ENCODE results near the gene SLBP.
A peak's percentile ranks its signal among the peaks of the same experiment; 100 is the strongest.

SLBP gene

DNA sequence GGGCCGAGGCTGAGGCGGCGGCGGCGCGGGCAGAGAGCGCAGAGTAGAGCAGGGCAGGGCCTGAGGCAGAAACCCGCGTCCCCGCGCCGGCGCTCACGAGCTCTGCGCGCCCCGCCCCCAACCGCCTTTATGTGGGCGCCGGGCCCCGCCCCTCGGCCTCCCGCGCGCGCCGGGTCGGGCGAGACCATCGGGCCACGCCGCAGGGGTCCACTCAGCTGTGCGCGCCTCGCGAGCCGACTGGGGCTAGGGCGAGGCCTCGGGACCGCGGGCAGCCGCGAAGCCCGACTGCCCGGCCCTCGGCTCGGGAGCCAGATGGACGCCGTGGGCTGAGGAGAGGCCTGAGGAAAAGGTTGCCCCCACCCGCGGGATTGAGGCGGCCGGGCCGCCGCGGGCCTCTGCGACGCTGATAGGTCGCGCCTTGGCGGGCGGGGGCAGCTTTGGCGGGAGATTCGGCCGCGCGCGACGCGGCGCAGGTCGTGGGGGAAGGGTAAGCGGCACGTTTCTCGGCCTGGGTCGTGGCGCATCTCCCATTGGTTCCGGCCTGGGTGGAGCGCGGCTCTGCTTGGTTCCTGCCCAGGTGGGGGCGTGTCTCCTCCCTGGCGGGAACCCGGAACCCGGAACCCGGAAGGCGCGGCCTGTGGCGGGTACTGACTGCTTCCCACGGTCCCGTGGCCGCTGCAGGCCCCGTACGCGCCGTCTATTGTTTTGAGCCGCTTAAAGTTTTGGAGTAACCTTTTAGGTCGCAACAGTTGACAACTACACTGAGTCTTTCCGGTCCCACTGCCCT, at the start of gene SLBP:
TSS of gene SLBP (minus strand) at position 104 of the 787 bp plus-strand sequence. CDS start 131 bp downstream, outside the sequence.
- DNase-seq, result peak; percentile 99

DNA sequence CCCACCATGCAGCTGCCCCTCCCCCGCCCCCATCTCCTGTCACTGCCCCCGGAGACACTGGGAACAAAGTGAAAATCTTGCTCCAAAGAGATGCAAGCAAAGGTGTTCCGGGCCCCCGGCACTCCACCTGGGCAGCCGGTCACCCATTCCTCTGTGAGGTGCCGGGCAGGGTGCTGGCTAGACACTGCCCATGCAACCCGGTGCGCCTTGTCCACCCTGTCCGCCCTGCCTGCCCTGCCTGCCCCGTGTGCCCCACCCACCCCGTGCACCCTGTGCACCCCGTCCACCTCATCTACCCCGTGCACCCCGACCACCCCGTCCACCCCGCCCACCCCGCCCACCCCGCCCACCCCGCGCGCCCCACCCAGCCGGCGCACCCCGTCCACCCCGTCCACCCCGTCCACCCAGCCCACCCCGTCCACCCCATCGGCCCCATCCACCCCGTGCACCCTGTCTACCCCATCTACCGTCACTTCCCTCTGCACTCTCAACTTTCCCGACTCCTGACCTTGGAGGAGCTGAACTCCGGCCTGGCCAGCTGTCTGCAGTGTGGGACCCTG, 49.1 kb upstream of the SLBP start:
- no peak for DNase-seq

- no peak for DNase-seq
Observed at GRCh38 chr4:1760521-1761071, 48.5 kb upstream of the SLBP start.

DNA sequence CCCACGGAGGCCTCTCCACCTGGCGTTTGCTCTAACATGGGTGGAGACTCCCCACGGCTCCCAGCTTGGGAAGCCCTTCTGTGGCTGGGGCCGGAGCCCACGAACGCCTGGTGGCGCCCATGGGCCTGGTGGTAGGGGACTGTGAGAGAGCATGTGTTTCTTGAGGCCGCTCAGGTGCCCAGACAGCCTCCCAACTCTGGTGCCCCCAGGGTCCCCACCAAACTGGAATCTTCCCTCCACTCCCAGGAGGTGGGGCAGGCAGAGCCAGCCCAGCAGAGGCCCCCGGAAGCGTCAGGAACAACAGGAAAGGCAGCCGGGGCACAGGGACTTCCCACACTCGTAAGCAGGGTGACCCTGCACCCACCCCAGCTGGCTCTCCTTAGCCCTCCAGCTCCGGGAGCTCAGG, 47.7 kb upstream of the SLBP start:
- DNase-seq, result no peak

GRCh38 chr4:1759170-1759817, 47.2 kb upstream of the SLBP start:
- DNase-seq, result no peak

- DNase-seq, result no peak
Observed at GRCh38 chr4:1758306-1759121, 46.4 kb upstream of the SLBP start.

GRCh38 chr4:1757836-1758235, 45.7 kb upstream of the SLBP start:
- DNase-seq, result no peak

DNA sequence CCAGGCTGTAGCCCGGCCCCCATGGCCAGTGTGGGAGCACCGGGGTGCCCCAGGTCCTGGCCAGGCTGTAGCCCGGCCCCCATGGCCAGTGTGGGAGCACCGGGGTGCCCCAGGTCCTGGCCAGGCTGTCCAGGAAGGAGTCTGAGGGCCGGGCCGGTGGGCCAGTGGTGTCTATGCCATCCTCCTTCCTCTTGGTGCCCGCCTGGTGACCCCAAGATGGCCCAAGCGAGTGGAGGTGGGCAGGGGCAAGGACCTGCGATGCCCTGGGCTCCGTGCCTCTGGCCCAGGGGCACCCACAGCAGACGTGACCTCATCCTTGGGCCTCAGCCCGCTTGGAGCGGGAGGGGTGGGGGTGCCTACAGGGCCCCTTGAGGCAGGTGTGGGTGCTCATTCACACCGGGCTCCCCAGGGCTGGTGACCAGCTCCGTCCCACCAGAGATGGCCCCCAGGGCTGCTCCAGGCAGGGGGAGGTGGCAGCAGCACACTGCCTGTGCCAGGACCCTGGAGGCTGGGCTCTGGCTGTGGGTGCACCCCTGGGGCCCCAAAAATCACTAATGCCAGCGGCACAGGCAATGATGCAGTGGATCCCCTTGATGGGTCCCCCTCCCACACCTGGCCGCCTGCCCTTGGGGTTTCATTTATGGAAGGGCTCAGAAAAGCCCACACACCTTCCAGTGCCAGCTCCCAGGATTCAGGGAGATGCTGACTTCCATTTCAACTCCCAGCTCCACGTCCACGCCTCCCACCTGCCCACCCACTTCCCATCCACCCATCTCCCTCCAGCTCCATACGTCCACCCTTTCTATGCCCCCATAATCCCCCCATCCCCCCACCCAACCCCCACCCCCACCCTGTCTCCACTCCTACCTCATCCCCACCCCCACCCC, 45.0 kb upstream of the SLBP start:
- no peak for DNase-seq

DNA sequence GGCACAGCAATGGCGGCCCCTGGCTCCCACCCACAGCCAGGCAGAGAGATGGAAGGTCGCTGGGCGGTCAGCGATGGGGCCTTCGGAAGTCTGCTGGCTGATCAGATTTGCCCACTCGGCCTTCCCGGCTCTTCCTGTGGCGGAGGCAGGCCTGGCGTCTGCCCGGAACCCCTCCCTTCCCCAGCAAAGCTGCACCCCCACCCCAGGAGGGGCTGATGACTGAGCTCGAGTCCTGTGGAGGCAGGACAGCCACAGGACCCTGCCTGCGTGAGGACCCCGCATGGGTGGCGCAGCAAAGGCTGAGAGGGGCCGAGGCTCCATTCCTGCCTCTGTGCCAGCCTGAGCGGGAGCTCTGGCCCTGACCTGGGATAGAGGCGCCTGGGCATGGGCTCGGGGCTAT, 44.0 kb upstream of the SLBP start:
- no peak for DNase-seq

- DNase-seq, result no peak
Observed at GRCh38 chr4:1755297-1755696, 43.2 kb upstream of the SLBP start.

DNA sequence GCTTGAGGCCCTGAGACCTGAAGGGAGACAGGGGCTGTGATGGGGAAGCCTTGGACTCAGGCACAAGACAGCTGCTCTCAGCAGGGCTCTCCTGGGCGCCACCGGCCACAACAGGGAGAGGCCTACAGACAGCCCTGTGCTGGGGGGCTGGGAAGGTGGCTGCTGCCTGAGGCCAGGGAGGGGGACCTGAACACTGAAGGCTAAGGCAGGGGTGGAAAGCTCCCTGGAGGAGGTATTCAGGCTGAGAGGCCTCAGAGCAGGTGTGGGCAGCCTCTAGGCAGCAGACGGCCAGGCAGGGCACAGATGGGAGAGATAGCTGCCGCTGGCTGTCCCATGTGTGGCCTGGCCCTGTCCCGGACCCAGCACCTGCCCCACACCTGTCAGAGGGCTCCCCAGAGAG, 42.2 kb upstream of the SLBP start:
- DNase-seq, result no peak

- DNase-seq, result no peak
Observed at GRCh38 chr4:1753697-1754311, 41.7 kb upstream of the SLBP start.

DNA sequence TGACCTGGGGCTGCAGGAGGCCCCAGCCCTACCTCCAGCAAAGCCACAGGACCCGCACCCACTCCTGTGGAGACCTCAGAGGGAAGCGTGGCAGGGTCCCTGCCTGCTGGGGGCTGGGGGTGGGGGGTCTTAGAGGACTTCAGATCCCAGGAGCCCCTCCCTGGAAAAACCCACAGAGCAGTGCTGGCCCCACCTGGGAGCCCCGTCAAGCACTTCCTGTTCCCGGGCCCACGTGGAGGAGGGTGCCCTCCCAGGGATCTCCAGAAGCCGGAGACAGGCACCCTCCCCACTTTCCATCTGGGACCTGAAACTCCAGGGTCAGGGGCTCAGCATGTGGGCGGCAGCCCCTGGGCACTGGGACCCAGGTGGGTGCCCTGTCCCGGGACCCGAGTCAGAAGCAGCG, 41.2 kb upstream of the SLBP start:
- DNase-seq, result no peak

- peak; percentile 41 for DNase-seq
Observed at GRCh38 chr4:1752284-1753041, 40.3 kb upstream of the SLBP start.

GRCh38 chr4:1751919-1752283, 39.8 kb upstream of the SLBP start:
- DNase-seq, result no peak

DNA sequence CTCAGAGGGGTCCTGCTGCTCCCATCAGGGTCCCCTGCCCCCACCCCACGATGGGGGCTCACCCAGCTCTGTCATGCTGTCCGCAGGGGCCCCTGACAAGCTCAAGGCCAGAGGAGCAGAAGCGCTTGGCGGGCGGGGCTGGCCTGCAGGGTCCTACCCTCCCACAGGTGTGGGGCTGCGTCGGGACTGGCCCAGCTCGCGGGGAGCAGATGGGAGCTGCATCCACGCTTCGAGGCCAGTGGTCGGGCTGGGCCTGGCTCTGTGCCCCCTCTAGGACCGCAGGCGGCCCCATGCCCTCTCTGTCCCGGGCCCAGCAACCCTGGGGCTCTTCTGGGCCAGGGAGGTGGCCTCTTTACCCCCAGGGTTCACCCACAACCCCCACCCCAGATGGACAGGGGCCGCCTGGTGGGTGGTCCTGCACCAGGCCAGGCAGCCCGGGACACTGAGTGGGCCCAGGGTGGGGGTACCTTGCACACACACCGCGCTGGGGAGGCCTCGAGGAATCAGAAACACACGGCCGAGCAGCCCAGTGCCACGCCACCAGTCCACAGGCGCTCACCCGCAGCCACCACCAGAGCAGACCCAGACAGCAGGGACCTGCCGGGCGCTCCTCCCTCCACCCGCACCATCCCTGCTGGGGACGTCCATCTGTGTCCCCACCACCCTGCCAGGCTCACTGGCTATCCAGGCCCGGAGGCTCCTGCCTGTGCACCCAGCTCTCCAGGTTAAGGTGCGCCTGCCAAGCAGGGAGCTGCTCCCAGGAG, 39.2 kb upstream of the SLBP start:
- DNase-seq, result no peak

DNA sequence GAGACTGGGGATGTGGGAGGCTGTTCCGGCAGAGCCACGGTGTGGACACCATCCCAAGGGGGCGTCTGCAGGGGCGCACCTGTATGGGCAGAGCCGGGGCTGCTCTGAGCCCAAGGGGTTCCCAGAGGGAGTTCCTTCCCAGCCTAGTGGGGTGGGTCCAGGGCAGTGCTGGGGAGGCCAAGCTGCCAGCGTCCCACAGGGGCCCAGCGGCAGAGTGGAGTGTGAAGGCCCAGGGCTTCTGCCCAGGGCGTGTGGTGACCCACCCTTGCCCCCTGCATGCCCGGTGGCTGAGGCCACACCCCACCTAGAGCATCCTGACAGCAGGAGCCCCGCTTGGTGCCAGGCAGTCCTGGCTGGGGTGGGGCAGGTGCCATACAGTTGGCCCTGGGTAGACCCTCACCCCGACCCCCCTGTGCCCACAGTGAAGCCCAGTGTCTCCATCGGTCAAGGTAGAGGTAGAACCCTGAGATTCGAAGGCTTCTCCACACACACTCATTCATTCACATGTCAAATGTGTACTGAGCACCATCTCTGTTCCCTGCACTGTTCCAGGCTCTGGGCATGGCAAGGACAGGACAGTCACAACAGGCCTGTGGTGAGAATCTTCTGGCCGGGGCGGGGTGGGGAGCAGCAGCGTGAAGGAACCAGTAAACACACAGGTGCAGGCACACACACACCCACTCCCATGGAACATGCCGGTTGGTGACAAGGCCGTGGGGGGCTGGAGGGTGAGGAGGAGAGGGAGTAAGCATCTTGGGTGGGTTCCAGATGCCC, 38.4 kb upstream of the SLBP start:
- DNase-seq, result no peak

GRCh38 chr4:1749826-1750225, 37.7 kb upstream of the SLBP start:
- no peak for DNase-seq

- DNase-seq, result no peak
Observed at GRCh38 chr4:1749370-1749769, 37.3 kb upstream of the SLBP start.
